HepG2 (cell line): ENCODE measurements around the gene EGFR. TPM values are rescaled to one million over a fixed set of nuclear protein-coding genes. Genes with fewer than 3 reads are reported as not detected.

Source experiments
- ATAC-seq: fragments of 200-7000 bp; cut with Tn5 transposase; 3 replicates; pipeline ENCODE4 v1.9.1; 2020; ENCODE audit warnings: mild to moderate bottlenecking, moderate library complexity
- BruUV-seq: library from RNA; stranded (reverse); fragments of 400-500 nt; replicated peaks from 2 replicates; lab custom pipeline; 2021; lab: Mats Ljungman, UMichigan
- CTCF ChIA-PET: fragments of 300-600 bp; formaldehyde crosslinking; extraction: SDS; loops from one replicate; lab custom pipeline; 2021; ENCODE audit warnings: low total read pairs, inconsistent platforms, low intra/inter-chr PET ratio; lab: Yijun Ruan, JAX
- POLR2A ChIA-PET: fragments of 350-600 bp; sonication (Branson Sonifier 250); formaldehyde crosslinking; loops from one replicate; lab custom pipeline; 2020; ENCODE audit warnings: antibody characterized with exemption, inconsistent platforms; lab: Yijun Ruan, JAX
- DNase-seq: peaks from one replicate; pipeline ENCODE4 v3.0.0-alpha.2; 2015; ENCODE audit warnings: low spot score
- FAIRE-seq: peaks from 3 replicates; lab custom pipeline; 2011; peaks lifted over from hg19 to GRCh38; lab: Jason Lieb, UNC
- H2AFZ ChIP-seq: one replicate; pipeline ENCODE4 v1.6.1; 2011; ENCODE audit warnings: low read length, inconsistent platforms
- H3K27ac ChIP-seq: fragments of 300-600 bp; 3 replicates; pipeline ENCODE4 v1.8.0; 2011; ENCODE audit warnings: mixed run types, mild to moderate bottlenecking, mixed read lengths, low read length, inconsistent platforms; ENCODE audit not compliant: insufficient read depth; ENCODE audit errors: extremely low read length
- H3K27me3 ChIP-seq, 2 experiments: fragments of 200-600 bp in 1 of 2; 2 replicates in 1 of 2; 3 replicates in 1 of 2; pipeline versions ENCODE4 v1.6.0 to v1.8.0; 2011; ENCODE audit warnings: low read length in 2 of 2, mild to moderate bottlenecking in 2 of 2, moderate library complexity in 2 of 2, inconsistent platforms in 1 of 2; ENCODE audit not compliant: insufficient read depth in 2 of 2, control insufficient read depth in 1 of 2
- H3K36me3 ChIP-seq, 2 experiments: fragments of 200-600 bp in 1 of 2; replicated peaks in 1 of 2; 2 replicates in 1 of 2; 3 replicates in 1 of 2; pipeline versions ENCODE4 v1.5.1 to v1.8.0; 2011; ENCODE audit warnings: low read length in 2 of 2, inconsistent platforms in 1 of 2; ENCODE audit not compliant: insufficient read depth in 2 of 2, control insufficient read depth in 1 of 2
- H3K4me1 ChIP-seq: 2 replicates; pipeline ENCODE4 v1.5.1; 2012; ENCODE audit warnings: low read length, inconsistent platforms; ENCODE audit not compliant: insufficient read depth
- H3K4me2 ChIP-seq: 2 replicates; pipeline ENCODE4 v1.6.0; 2011; ENCODE audit warnings: low read depth, low read length, inconsistent platforms
- H3K4me3 ChIP-seq, 3 experiments: fragments of 200-600 bp in 1 of 3; sonication (generic), shearing (Covaris generic) in 1 of 3; replicated peaks in 1 of 3; 2 replicates each; pipeline ENCODE4 v1.5.1; 2011 to 2016; ENCODE audit warnings: low read length in 3 of 3, inconsistent platforms in 2 of 3, low read depth in 2 of 3, mild to moderate bottlenecking in 2 of 3, control low read depth in 1 of 3, mixed read lengths in 1 of 3; ENCODE audit not compliant: insufficient read depth in 1 of 3
- H3K79me2 ChIP-seq: one replicate; pipeline ENCODE4 v1.6.1; 2011; ENCODE audit warnings: low read length, inconsistent platforms; ENCODE audit not compliant: insufficient read depth
- H3K9ac ChIP-seq: 2 replicates; pipeline ENCODE4 v1.6.0; 2011; ENCODE audit warnings: mild to moderate bottlenecking, low read depth, low read length, inconsistent platforms; ENCODE audit not compliant: insufficient read depth
- H3K9me3 ChIP-seq: 2 replicates; pipeline ENCODE4 v1.5.1; 2012; ENCODE audit warnings: mild to moderate bottlenecking, low read length
- H4K20me1 ChIP-seq: 2 replicates; pipeline ENCODE4 v1.6.0; 2011; ENCODE audit warnings: inconsistent platforms, mild to moderate bottlenecking, low read length, moderate library complexity; ENCODE audit not compliant: insufficient read depth
- ASH2L ChIP-seq: fragments of 300-600, 200-600 bp; sonication (generic); IDR thresholded peaks from 2 replicates; pipeline ENCODE4 v1.7.0; 2017; ENCODE audit warnings: low read depth, mild to moderate bottlenecking, moderate library complexity, mixed read lengths, low read length; ENCODE audit not compliant: insufficient read length
- BATF2 ChIP-seq: sonication (generic); formaldehyde crosslinking; IDR thresholded peaks from 2 replicates; pipeline ENCODE4 v1.8.0; 2022; ENCODE audit warnings: mild to moderate bottlenecking, missing genetic modification reagents, moderate library complexity
- DMAP1 ChIP-seq: IDR thresholded peaks from 2 replicates; pipeline ENCODE4 v1.6.1; 2016
- NRL ChIP-seq: sonication (generic); formaldehyde crosslinking; IDR thresholded peaks from 2 replicates; pipeline ENCODE4 v1.5.0; 2020; ENCODE audit warnings: missing genetic modification reagents, mild to moderate bottlenecking, moderate library complexity, borderline replicate concordance
- SIX4 ChIP-seq: sonication (generic); formaldehyde crosslinking; IDR thresholded peaks from 2 replicates; pipeline ENCODE4 v1.4.0; 2020; ENCODE audit warnings: missing genetic modification reagents
- SMAD3 ChIP-seq: sonication (generic); formaldehyde crosslinking; IDR thresholded peaks from 2 replicates; pipeline ENCODE4 v1.4.0; 2020; ENCODE audit warnings: missing genetic modification reagents
- ZBTB33 ChIP-seq: sonication (generic); formaldehyde crosslinking; IDR thresholded peaks from 2 replicates; pipeline ENCODE4 v1.4.0; 2020; ENCODE audit warnings: missing genetic modification reagents
- ZBTB4 ChIP-seq: sonication (generic); formaldehyde crosslinking; IDR thresholded peaks from 2 replicates; pipeline ENCODE4 v1.4.0; 2020; ENCODE audit warnings: missing genetic modification reagents, mild to moderate bottlenecking, borderline replicate concordance
- ZNF18 ChIP-seq: sonication (generic); formaldehyde crosslinking; IDR thresholded peaks from 2 replicates; pipeline ENCODE4 v1.8.0; 2022; ENCODE audit warnings: mild to moderate bottlenecking, missing genetic modification reagents; ENCODE audit not compliant: insufficient replicate concordance
- ZNF446 ChIP-seq: sonication (generic); formaldehyde crosslinking; IDR thresholded peaks from 2 replicates; pipeline ENCODE4 v1.5.0; 2020; ENCODE audit warnings: mild to moderate bottlenecking, missing genetic modification reagents
- ZNF737 ChIP-seq: sonication (generic); formaldehyde crosslinking; IDR thresholded peaks from 2 replicates; pipeline ENCODE4 v1.5.0; 2020; ENCODE audit warnings: missing genetic modification reagents, mild to moderate bottlenecking, borderline replicate concordance
- ZSCAN29 ChIP-seq: sonication (generic); formaldehyde crosslinking; conservative IDR thresholded peaks from 2 replicates; pipeline ENCODE4 v1.4.0; 2020; ENCODE audit warnings: mild to moderate bottlenecking, missing genetic modification reagents
- WGBS: methylation state at CpG from one replicate; pipeline ENCODE4 v1.1.6; 2017; ENCODE audit warnings: low lambda C conversion rate; 5-methylcytosine and 5-hydroxymethylcytosine counted together
- in situ Hi-C: cut with HindIII; loops from 2 replicates; pipeline ENCODE4 v1.10.0; 2017; ENCODE audit warnings: low pct_unique_long_range_greater_than_20kb; ENCODE audit not compliant: extremely low pct_ligation_motif_present
- intact Hi-C: fragments of 100-400 bp; cut with micrococcal nuclease; formaldehyde crosslinking; loops from one replicate; pipeline ENCODE4 v1.10.0; 2022; ENCODE audit not compliant: unreplicated experiment
- polyA plus RNA-seq, 8 experiments: library from polyadenylated mRNA; depleted of rRNA in 3 of 8; stranded (reverse) in 7 of 8; unstranded in 1 of 8; fragments of >200 nt; fragmentation: Illumina TruSeq in 4 of 8; extraction: Trizol in 4 of 8; gene quantifications; 2 replicates each; pipeline versions ENCODE4 v1.2.1 to v1.2.3, GENCODE V29; 2011 to 2016; ENCODE audit warnings: low read depth in 4 of 8, missing spikeins in 1 of 8, mixed read lengths in 1 of 8; ENCODE audit not compliant: insufficient read depth in 1 of 8
- total RNA-seq, 5 experiments: library from RNA; depleted of rRNA; stranded (reverse); fragments of >200 nt; fragmentation: Illumina TruSeq; extraction: Trizol; gene quantifications; 2 replicates each; pipeline ENCODE4 v1.2.3, GENCODE V29; 2016; ENCODE audit warnings: low read depth in 1 of 5

The EGFR gene
- total and polyA plus RNA-seq, 2 of the 13 experiments (the other 11 are each of a cell fraction or from before 2014, with no cell fraction given) = 7.0 to 10.0 TPM

GRCh38 chr7:55092975-55093373 is 74.2 kb downstream of the EGFR start:
- ChIA-PET CTCF (no interaction called here), POLR2A (interaction anchor here (4.9 kb wide), 1 partner anchor 14 kb away, joined by 46 read pairs; no protein-coding TSS in a partner anchor)
- Histone ChIP-seq H3K4me2 (no peak overlapping the region), H3K4me3 (no peak overlapping the region), H3K27ac (no peak overlapping the region), H3K27me3 (0 out of 5 replicates have a peak, but pooled peaks cover 0 to 2% of the 10 kb centered on the region in 2 experiments), H3K9me3 (no peaks in the 10 kb centered on the region), H2AFZ (no peak overlapping the region), H3K9ac (no peak overlapping the region), H3K36me3 (no peaks in the 10 kb centered on the region), H3K79me2 (no peaks in the 10 kb centered on the region), H4K20me1 (no peaks in the 10 kb centered on the region), H3K4me1 (peaks cover 48% of the 10 kb centered on the region)
- no TSS peak for BruUV-seq
- TF ChIP-seq ASH2L (no peak), SMAD3 (no peak), ZBTB33 (CRISPR knock-in tag) (no peak), DMAP1 (no peak), SIX4 (CRISPR knock-in tag) (no peak), ZNF18 (CRISPR knock-in tag) (no peak), ZSCAN29 (no peak), BATF2 (CRISPR knock-in tag) (no peak), NRL (CRISPR knock-in tag) (no peak), ZNF446 (CRISPR knock-in tag) (no peak), ZBTB4 (CRISPR knock-in tag) (no peak), ZNF737 (CRISPR knock-in tag) (no peak)
- ATAC-seq (no peak), DNase-seq (no peak), FAIRE-seq (no peak)
- in situ Hi-C loops (no loop called here), intact Hi-C loops (no loop called here)
- 90% methylated on average over 3 of the region's 3 CpGs for WGBS
